Stimulated activated memory B cell treated with anti-CD40 and anti-IgM and Interleukin-4, amounts not matched to agents 10 μg/mL and 1 μg/mL and 100 μg/mL, for 72 hours (primary cell): ENCODE results near the gene DCUN1D1.
A peak's percentile ranks its signal among the peaks of the same experiment; 100 is the strongest.

ENCODE experiments used
- ATAC-seq: fragments of 150-1000 bp; cut with Tn5 transposase; 2 replicates; pipeline ENCODE4 v1.10.0; 2021
- H3K27ac Mint-ChIP-seq: one replicate; pipeline ENCODE4 v1.8.0; 2022; ENCODE audit warnings: mild to moderate bottlenecking, mixed read lengths
- H3K27me3 Mint-ChIP-seq: one replicate; pipeline ENCODE4 v1.8.0; 2022; ENCODE audit warnings: mixed read lengths
- H3K36me3 Mint-ChIP-seq: one replicate; pipeline ENCODE4 v1.8.0; 2022; ENCODE audit warnings: mixed read lengths
- H3K4me1 Mint-ChIP-seq: one replicate; pipeline ENCODE4 v1.8.0; 2022; ENCODE audit warnings: mixed read lengths
- H3K4me3 Mint-ChIP-seq: one replicate; pipeline ENCODE4 v1.8.0; 2022; ENCODE audit warnings: mild to moderate bottlenecking, moderate library complexity, mixed read lengths
- H3K9me3 Mint-ChIP-seq: one replicate; pipeline ENCODE4 v1.8.0; 2022; ENCODE audit warnings: mixed read lengths

The DCUN1D1 gene

GRCh38 chr3:182925330-182925943, 54.9 kb downstream of the DCUN1D1 start:
- Mint-ChIP-seq H3K27ac (no peak overlapping the region), H3K4me3 (no peak overlapping the region), H3K27me3 (no peaks in the 10 kb centered on the region), H3K4me1 (peaks cover 15% of the 10 kb centered on the region), H3K36me3 (peaks cover 38% of the 10 kb centered on the region), H3K9me3 (peaks cover 8% of the 10 kb centered on the region)
- ATAC-seq = peak; percentile 71

- no peak for ATAC-seq
- H3K27me3 Mint-ChIP-seq = no peaks in the 10 kb centered on the region
- peaks cover 5% of the 10 kb centered on the region for H3K9me3 Mint-ChIP-seq
- H3K27ac Mint-ChIP-seq = no peak overlapping the region
- H3K36me3 Mint-ChIP-seq = peaks cover 35% of the 10 kb centered on the region
- H3K4me3 Mint-ChIP-seq = no peak overlapping the region
- peaks cover 15% of the 10 kb centered on the region for H3K4me1 Mint-ChIP-seq
These were observed 58.5 kb downstream of the DCUN1D1 start for GRCh38 chr3:182921665-182922355.

- ATAC-seq = no peak
- no peaks in the 10 kb centered on the region for H3K9me3 Mint-ChIP-seq
- no peak overlapping the region for H3K27ac Mint-ChIP-seq
- H3K4me1 Mint-ChIP-seq = peaks cover 8% of the 10 kb centered on the region
- no peaks in the 10 kb centered on the region for H3K27me3 Mint-ChIP-seq
- no peak overlapping the region for H3K4me3 Mint-ChIP-seq
- peaks cover 29% of the 10 kb centered on the region for H3K36me3 Mint-ChIP-seq
These were observed 59.7 kb downstream of the DCUN1D1 start for GRCh38 chr3:182920515-182921084.

GRCh38 chr3:182919866-182920357, 60.4 kb downstream of the DCUN1D1 start:
- Mint-ChIP-seq H3K4me3 (no peak overlapping the region), H3K27ac (no peak overlapping the region), H3K4me1 (peaks cover 2% of the 10 kb centered on the region), H3K36me3 (peaks cover 30% of the 10 kb centered on the region), H3K9me3 (no peaks in the 10 kb centered on the region), H3K27me3 (no peaks in the 10 kb centered on the region)
- ATAC-seq = no peak

- no peak overlapping the region for H3K27ac Mint-ChIP-seq
- no peaks in the 10 kb centered on the region for H3K9me3 Mint-ChIP-seq
- H3K4me3 Mint-ChIP-seq = no peak overlapping the region
- no peaks in the 10 kb centered on the region for H3K27me3 Mint-ChIP-seq
- H3K36me3 Mint-ChIP-seq = peaks cover 27% of the 10 kb centered on the region
- ATAC-seq = no peak
- peaks cover 4% of the 10 kb centered on the region for H3K4me1 Mint-ChIP-seq
These were observed 63.2 kb downstream of the DCUN1D1 start for GRCh38 chr3:182917134-182917533.

GRCh38 chr3:182914341-182914740, 66.0 kb downstream of the DCUN1D1 start:
- ATAC-seq = no peak
- Mint-ChIP-seq H3K27me3 (no peaks in the 10 kb centered on the region), H3K9me3 (no peaks in the 10 kb centered on the region), H3K27ac (no peak overlapping the region), H3K4me3 (no peak overlapping the region), H3K4me1 (peaks cover 4% of the 10 kb centered on the region), H3K36me3 (peaks cover 27% of the 10 kb centered on the region)

- Mint-ChIP-seq H3K36me3 (peaks cover 27% of the 10 kb centered on the region), H3K27ac (no peak overlapping the region), H3K9me3 (no peaks in the 10 kb centered on the region), H3K27me3 (no peaks in the 10 kb centered on the region), H3K4me3 (no peak overlapping the region), H3K4me1 (peaks cover 4% of the 10 kb centered on the region)
- ATAC-seq = no peak
These were observed 66.4 kb downstream of the DCUN1D1 start for GRCh38 chr3:182913889-182914288.

GRCh38 chr3:182912474-182912873, 67.9 kb downstream of the DCUN1D1 start:
- no peak overlapping the region for H3K4me3 Mint-ChIP-seq
- peaks cover 4% of the 10 kb centered on the region for H3K4me1 Mint-ChIP-seq
- H3K9me3 Mint-ChIP-seq = no peaks in the 10 kb centered on the region
- H3K36me3 Mint-ChIP-seq = peaks cover 27% of the 10 kb centered on the region
- H3K27me3 Mint-ChIP-seq = no peaks in the 10 kb centered on the region
- no peak overlapping the region for H3K27ac Mint-ChIP-seq
- ATAC-seq = no peak

- Mint-ChIP-seq H3K4me3 (no peak overlapping the region), H3K27ac (no peak overlapping the region), H3K9me3 (no peaks in the 10 kb centered on the region), H3K4me1 (peaks cover 4% of the 10 kb centered on the region), H3K27me3 (no peaks in the 10 kb centered on the region), H3K36me3 (peaks cover 27% of the 10 kb centered on the region)
- ATAC-seq = no peak
These were observed 68.6 kb downstream of the DCUN1D1 start for GRCh38 chr3:182911782-182912111.

GRCh38 chr3:182910936-182911781, 69.2 kb downstream of the DCUN1D1 start:
- Mint-ChIP-seq H3K9me3 (no peaks in the 10 kb centered on the region), H3K4me1 (peaks cover 7% of the 10 kb centered on the region), H3K27ac (no peak overlapping the region), H3K36me3 (peaks cover 32% of the 10 kb centered on the region), H3K4me3 (no peak overlapping the region), H3K27me3 (no peaks in the 10 kb centered on the region)
- no peak for ATAC-seq

- Mint-ChIP-seq H3K9me3 (no peaks in the 10 kb centered on the region), H3K27me3 (no peaks in the 10 kb centered on the region), H3K27ac (no peak overlapping the region), H3K4me3 (no peak overlapping the region), H3K36me3 (peaks cover 27% of the 10 kb centered on the region), H3K4me1 (peaks cover 15% of the 10 kb centered on the region)
- ATAC-seq = no peak
These were observed 70.9 kb downstream of the DCUN1D1 start for GRCh38 chr3:182909318-182910040.

- ATAC-seq = no peak
- Mint-ChIP-seq H3K4me3 (no peak overlapping the region), H3K4me1 (peaks cover 11% of the 10 kb centered on the region), H3K27ac (no peak overlapping the region), H3K27me3 (no peaks in the 10 kb centered on the region), H3K9me3 (no peaks in the 10 kb centered on the region), H3K36me3 (peaks cover 32% of the 10 kb centered on the region)
These were observed 71.9 kb downstream of the DCUN1D1 start for GRCh38 chr3:182908471-182908870.

- Mint-ChIP-seq H3K27ac (peak overlapping the region; percentile 20), H3K9me3 (no peaks in the 10 kb centered on the region)
- ATAC-seq = no peak
These were observed 74.3 kb downstream of the DCUN1D1 start for GRCh38 chr3:182906036-182906435.

GRCh38 chr3:182905623-182906022, 74.7 kb downstream of the DCUN1D1 start:
- Mint-ChIP-seq H3K36me3 (peaks cover 34% of the 10 kb centered on the region), H3K4me3 (no peak overlapping the region), H3K9me3 (no peaks in the 10 kb centered on the region), H3K27me3 (no peaks in the 10 kb centered on the region), H3K27ac (peak overlapping the region; percentile 20), H3K4me1 (peaks cover 11% of the 10 kb centered on the region)
- ATAC-seq = peak; percentile 48

More at GRCh38 chr3:182906036-182906435, 74.3 kb downstream of the DCUN1D1 start:
- H3K36me3 Mint-ChIP-seq = peaks cover 34% of the 10 kb centered on the region
- H3K4me3 Mint-ChIP-seq = no peak overlapping the region
- no peaks in the 10 kb centered on the region for H3K27me3 Mint-ChIP-seq
- H3K4me1 Mint-ChIP-seq = peaks cover 11% of the 10 kb centered on the region

GRCh38 chr3:182904164-182904563, 76.2 kb downstream of the DCUN1D1 start:
- no peak overlapping the region for H3K27ac Mint-ChIP-seq
- H3K36me3 Mint-ChIP-seq = peaks cover 40% of the 10 kb centered on the region
- H3K27me3 Mint-ChIP-seq = no peaks in the 10 kb centered on the region
- no peaks in the 10 kb centered on the region for H3K9me3 Mint-ChIP-seq
- ATAC-seq = no peak
- H3K4me1 Mint-ChIP-seq = peaks cover 11% of the 10 kb centered on the region
- no peak overlapping the region for H3K4me3 Mint-ChIP-seq
